ENCODE results near the gene PSMD1. TPM values are rescaled to one million over a fixed set of nuclear protein-coding genes. Genes with fewer than 3 reads are reported as not detected.
"Not testable (repeated sequence)": the region's sequence is repeated elsewhere in the genome, so short reads cannot be mapped to it uniquely, and the experiment has no call there.

PSMD1 gene
- polyA plus RNA-seq, 6 donors from 2014 or later = 36.4 to 44.5 (median 42.2) TPM

DNA sequence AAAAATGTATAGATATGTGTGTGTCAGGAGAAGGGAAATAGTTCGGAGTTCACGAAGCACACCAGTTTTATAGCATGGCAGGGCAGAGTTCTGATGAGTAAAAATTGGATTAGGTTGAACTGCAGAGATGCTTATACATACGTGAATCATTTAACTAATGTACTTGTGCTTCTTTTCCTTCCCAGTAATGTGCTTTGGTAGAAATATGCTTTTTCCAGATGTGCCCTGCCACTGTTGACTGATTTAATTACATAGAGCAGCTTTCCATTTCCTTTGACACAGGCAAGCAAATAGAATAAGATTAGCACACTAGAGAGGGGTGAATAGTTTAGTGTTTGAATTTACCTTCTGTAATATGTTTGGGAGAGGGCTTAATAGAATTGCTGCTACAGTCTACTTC is 112.8 kb downstream of the PSMD1 start:
- DNase-seq (no peak), ATAC-seq (ENCODE audit: low read depth in 2 of 2) (no peak)
- Mint-ChIP-seq H3K4me3 (no peak overlapping the region), H3K4me1 (no peaks in the 10 kb centered on the region), H3K27ac (peak overlapping the region in 2 of 6 donors; percentile 14 to 40), H3K9me3 (no peaks in the 10 kb centered on the region), H3K36me3 (peaks cover 38 to 47% of the 10 kb centered on the region in 2 donors), H3K27me3 (no peaks in the 10 kb centered on the region)

DNA sequence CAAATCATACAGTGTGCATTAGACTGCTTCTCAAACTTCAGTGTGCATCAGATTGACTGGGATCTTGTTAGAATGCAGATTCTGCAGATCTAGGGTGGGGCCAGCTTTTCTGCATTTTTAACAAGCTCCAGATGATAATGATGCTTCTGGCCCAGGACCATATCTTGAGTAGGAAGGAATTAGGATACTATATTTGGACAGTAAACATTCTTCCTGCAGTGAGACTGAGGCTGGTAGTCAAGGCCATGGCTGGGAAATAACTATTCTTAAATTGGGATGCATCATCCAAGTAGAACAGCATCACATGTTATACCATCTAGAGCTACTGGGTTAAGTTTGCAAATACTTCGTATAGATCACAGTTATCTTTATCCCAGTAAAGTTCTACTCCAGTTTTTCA is 113.4 kb downstream of the PSMD1 start:
- DNase-seq (no peak), ATAC-seq (ENCODE audit: low read depth in 2 of 2) (no peak)
- H3K4me3 Mint-ChIP-seq = no peak overlapping the region
- H3K27me3 Mint-ChIP-seq = no peaks in the 10 kb centered on the region
- no peaks in the 10 kb centered on the region for H3K4me1 Mint-ChIP-seq
- H3K36me3 Mint-ChIP-seq = peaks cover 35 to 49% of the 10 kb centered on the region in 2 donors
- peak overlapping the region in 1 of 6 donors; percentile 7 for H3K27ac Mint-ChIP-seq
- H3K9me3 Mint-ChIP-seq = no peaks in the 10 kb centered on the region

DNA sequence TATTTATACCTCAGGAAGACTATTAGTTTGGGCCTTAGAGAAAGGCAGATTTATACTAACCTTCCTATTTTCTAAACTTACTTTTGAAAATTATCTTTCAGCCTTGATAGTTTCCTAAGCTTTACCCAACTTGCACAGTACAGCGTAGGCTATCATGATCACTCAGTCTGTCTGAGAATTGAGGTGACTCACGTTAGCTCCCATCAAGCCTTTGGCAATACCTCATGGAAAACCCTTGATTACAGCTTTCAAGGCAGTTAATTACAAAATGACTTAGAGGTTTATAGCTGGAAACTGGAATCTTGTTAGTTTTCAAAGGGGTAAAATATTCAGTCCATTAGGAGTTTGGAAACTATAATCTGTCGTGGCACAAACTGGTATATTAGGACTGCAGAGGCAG is 115.4 kb downstream of the PSMD1 start:
- DNase-seq = no peak
- peaks cover 0 to 5% (median 0%) of the 10 kb centered on the region in 3 donors for H3K4me1 Mint-ChIP-seq
- H3K27me3 Mint-ChIP-seq = no peaks in the 10 kb centered on the region
- ATAC-seq (ENCODE audit: low read depth in 2 of 2) = no peak
- peaks cover 0 to under 1% (median 0%) of the 10 kb centered on the region in 7 donors for H3K9me3 Mint-ChIP-seq
- H3K4me3 Mint-ChIP-seq = no peak overlapping the region
- H3K36me3 Mint-ChIP-seq = peaks cover 22 to 49% of the 10 kb centered on the region in 2 donors
- H3K27ac Mint-ChIP-seq = no peak overlapping the region

DNA sequence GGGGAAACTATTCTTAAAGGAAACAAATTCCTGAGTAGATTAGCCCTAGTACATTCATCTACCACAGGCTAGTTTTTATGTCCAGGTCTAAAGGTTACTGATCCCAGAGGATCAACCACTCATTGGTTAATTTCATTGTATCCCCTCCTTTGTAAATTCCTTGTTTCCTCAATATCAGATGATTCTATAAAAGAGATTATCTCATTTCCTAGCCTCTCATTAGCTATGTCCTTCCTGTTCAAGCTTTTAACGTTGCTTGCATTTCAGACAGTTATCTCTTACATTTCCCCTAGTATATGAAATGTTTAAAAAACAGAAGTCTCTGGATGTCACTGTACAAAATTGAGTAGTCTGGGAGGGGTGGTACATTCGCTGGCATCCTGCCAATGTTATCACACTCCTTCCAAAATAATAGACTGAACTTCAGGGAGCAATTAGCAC is 117.6 kb downstream of the PSMD1 start:
- Mint-ChIP-seq H3K27me3 (no peaks in the 10 kb centered on the region), H3K4me1 (peaks cover 5 to 14% (median 6%) of the 10 kb centered on the region in 3 donors), H3K36me3 (peaks cover 17 to 37% of the 10 kb centered on the region in 2 donors), H3K9me3 (peaks cover 0 to 1% (median 0%) of the 10 kb centered on the region in 7 donors), H3K4me3 (no peak overlapping the region), H3K27ac (peak overlapping the region in 1 of 6 donors; percentile 58)
- no peak for ATAC-seq (ENCODE audit: low read depth in 2 of 2)
- DNase-seq = no peak

DNA sequence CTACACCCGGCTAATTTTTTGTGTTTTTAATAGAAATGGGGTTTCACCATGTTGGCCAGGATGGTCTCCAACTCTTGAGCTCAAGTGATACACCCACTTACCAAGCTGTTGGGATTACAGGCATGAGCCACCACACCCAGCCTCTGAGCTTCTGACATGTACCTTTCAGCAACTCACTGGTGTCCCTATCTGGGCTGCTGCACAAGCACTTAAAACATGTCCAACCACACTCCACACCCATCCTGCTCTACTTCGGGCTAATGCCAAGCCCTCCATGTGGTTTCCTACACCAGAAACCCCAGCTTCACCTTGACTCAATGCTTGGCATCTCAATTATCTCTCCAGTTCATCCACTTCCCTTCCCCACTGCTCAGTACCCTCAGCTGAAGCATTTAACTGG is 119.4 kb downstream of the PSMD1 start:
- Mint-ChIP-seq H3K36me3 (peaks cover 7 to 21% of the 10 kb centered on the region in 2 donors), H3K27ac (peak overlapping the region in 2 of 6 donors; percentile 7 to 16), H3K4me3 (no peak overlapping the region), H3K27me3 (no peaks in the 10 kb centered on the region), H3K9me3 (peaks cover 0 to 1% (median 0%) of the 10 kb centered on the region in 7 donors), H3K4me1 (peaks cover 14 to 21% (median 16%) of the 10 kb centered on the region in 3 donors)
- ATAC-seq (ENCODE audit: low read depth in 2 of 2) = no peak
- DNase-seq = no peak

DNA sequence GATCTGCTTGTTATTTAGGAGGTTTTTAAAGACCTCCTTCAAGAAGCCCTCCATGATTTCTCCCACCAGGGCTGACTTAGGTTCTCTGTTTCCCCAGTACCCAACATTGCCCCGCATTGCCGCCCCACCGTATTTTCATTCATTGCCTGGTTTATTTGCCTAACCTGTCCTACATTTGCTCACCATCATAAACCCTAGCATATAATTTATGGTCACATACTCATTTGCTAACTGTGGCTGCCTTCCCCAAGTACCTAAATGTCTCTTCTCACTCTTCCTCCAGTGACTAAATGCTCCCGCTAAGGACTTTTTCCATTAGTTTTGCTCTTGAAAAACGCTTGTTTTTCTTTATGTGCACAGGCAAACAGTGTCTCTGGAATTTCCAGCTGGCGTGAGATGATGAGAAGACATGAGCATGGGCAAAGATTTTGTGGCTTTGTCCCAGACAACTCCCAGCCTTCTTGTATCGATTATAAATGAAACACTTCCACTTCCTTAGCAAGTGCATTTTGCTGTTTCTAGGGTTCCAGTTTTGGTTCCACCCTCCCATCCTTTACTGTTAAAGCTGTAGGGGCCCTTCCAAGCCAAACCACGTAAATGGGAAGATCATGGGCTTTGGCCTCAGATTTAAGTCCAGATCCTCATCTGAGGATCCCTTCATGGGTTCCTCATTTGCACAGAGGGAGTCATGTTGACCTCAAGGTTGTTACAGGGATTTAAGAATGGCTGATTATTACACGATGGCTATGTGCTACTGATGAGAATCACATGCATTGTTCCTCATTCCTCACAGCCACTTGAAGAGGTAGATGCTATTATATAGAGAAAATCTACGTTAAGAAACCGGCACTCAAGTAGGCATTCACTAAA is 120.7 kb downstream of the PSMD1 start:
- no peak overlapping the region for H3K4me3 Mint-ChIP-seq
- H3K27me3 Mint-ChIP-seq = no peaks in the 10 kb centered on the region
- peaks cover 0 to 1% (median 0%) of the 10 kb centered on the region in 7 donors for H3K9me3 Mint-ChIP-seq
- no peak for ATAC-seq (ENCODE audit: low read depth in 2 of 2)
- DNase-seq = no peak
- peaks cover 4 to 17% of the 10 kb centered on the region in 2 donors for H3K36me3 Mint-ChIP-seq
- H3K27ac Mint-ChIP-seq = peak overlapping the region in 2 of 6 donors; percentile 34 to 84
- peaks cover 23 to 29% (median 25%) of the 10 kb centered on the region in 3 donors for H3K4me1 Mint-ChIP-seq

DNA sequence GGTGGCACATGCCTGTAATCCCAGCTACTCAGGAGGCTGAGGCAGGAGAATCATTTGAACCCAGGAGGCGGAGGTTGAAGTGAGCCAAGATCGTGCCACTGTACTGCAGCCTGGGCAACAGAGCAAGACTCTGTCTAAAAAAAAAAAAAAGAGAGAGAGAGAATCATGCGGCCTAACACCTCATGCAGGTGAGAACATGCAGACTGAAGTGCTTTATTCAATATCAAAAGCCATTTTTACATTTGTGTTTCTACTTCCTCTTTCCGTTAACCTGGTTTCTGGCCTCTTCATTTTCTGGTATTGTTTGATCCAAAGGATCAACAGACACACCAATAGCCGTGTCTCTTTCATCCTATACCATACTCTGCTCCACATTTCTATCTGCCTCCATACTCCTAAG is 122.1 kb downstream of the PSMD1 start:
- H3K27me3 Mint-ChIP-seq; ATAC-seq (ENCODE audit: low read depth in 2 of 2); DNase-seq; H3K4me3 Mint-ChIP-seq; H3K9me3 Mint-ChIP-seq: not testable (repeated sequence)
- peaks cover 0 to 17% of the 10 kb centered on the region in 2 donors for H3K36me3 Mint-ChIP-seq
- peak overlapping the region in 1 of 6 donors; percentile 58 for H3K27ac Mint-ChIP-seq
- peaks cover 30 to 33% (median 31%) of the 10 kb centered on the region in 3 donors for H3K4me1 Mint-ChIP-seq

DNA sequence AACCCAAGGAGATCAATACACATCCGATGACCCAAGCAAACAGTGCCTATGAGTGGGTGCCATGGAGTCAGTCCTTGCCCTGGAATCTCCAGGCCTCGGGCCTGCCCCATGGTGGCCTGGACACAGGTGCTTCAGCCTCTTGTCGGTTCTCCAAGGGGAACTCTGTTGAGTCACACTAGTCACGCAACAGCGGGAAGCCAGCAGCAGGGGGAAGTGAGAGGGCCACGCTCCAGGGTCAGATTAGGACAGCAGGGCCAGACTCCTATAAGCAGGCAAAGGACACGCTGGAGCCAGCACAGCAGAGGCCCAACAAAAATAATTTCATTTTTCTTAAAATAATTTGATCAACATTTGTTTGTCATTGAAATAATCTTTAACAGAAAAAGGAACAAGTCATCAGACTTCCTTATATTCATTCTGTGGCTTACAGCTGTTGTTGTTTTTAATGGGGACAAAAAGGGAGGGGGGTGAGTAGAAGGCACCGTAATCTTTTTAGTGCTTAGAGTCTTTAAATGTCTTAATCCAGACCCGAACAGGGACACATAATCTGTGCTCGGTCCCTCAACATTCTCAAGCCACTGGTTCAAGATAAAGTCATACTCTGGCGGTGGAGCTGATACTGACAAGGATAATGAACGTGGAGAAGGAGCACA is 125.3 kb downstream of the PSMD1 start:
- no peaks in the 10 kb centered on the region for H3K27me3 Mint-ChIP-seq
- H3K9me3 Mint-ChIP-seq = peaks cover 0 to 1% (median 0%) of the 10 kb centered on the region in 7 donors
- no peak overlapping the region for H3K4me3 Mint-ChIP-seq
- H3K27ac Mint-ChIP-seq = peak overlapping the region in 3 of 6 donors; percentile 20 to 54 (median 26)
- DNase-seq (peak; percentile 32), ATAC-seq (ENCODE audit: low read depth in 2 of 2) (peak; percentile 85)
- no peaks in the 10 kb centered on the region for H3K36me3 Mint-ChIP-seq
- H3K4me1 Mint-ChIP-seq = peaks cover 29 to 31% (median 30%) of the 10 kb centered on the region in 3 donors

DNA sequence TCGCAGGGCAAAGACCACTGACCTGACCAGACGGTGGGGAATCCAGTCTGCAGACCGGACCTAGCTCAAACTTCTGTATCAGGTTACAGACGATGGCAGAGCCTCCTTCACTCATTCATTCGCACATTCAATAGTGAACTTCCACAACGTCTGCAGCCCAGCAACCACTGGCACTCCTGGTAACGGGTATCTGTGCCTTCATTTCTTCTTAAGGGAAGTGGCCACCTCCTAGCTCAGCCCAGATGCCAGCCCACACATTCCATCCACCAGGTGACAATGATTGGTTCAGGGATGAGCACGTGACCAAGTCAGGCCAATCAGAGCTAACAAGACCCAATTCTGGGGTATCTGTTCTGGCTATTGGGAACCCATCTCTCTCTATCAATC is 125.8 kb downstream of the PSMD1 start:
- DNase-seq (no peak), ATAC-seq (ENCODE audit: low read depth in 2 of 2) (no peak)
- Mint-ChIP-seq H3K27me3 (peaks cover 0 to 3% (median 1%) of the 10 kb centered on the region in 3 donors), H3K9me3 (no peaks in the 10 kb centered on the region), H3K27ac (peak overlapping the region in 3 of 6 donors; percentile 26 to 54 (median 29)), H3K4me3 (no peak overlapping the region), H3K4me1 (peaks cover 24 to 31% (median 30%) of the 10 kb centered on the region in 3 donors), H3K36me3 (no peaks in the 10 kb centered on the region)

DNA sequence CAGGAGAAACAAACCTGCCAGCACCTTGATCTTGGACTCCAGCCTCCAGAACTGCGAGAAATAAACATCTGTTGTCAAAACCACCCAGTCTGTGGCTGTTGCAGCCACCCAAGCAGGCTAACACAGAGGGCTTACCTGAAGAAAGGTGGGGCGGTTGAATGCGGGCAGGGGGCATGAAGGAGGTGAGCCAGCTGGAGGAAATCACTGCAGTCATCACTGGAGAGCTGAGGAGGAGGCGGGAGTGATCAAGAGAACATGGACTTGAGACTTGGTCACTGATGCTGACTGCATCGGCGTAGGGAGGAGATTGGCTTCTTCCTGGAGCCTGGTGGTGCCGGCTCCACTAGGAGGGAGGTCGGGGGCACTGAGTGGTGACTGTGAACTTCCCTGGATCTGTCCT is 127.2 kb downstream of the PSMD1 start:
- Mint-ChIP-seq H3K36me3 (no peaks in the 10 kb centered on the region), H3K27me3 (peaks cover 7 to 13% (median 12%) of the 10 kb centered on the region in 3 donors), H3K4me3 (no peak overlapping the region), H3K4me1 (peaks cover 22 to 29% (median 28%) of the 10 kb centered on the region in 3 donors), H3K9me3 (no peaks in the 10 kb centered on the region), H3K27ac (no peak overlapping the region)
- DNase-seq (no peak), ATAC-seq (ENCODE audit: low read depth in 2 of 2) (no peak)

DNA sequence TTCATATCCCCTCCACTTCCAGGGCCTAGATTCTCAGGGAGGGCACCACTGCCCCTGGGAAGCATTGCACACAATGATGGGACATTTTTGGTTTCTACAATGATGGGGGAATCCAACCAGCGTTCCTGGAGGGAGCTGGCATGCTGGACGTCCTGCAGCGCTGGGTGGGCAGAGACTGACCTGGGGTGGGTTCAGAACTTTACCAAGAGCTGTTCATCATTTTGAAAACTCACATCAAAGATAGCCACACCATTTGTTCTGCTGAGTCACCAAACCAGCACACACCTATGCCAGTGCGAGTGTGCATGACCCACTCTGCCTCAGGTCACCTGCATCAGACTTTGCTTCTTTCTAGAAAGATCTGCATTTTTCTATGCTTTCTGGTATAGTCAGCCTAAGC is 127.7 kb downstream of the PSMD1 start:
- Mint-ChIP-seq H3K27me3 (peaks cover 11 to 17% (median 13%) of the 10 kb centered on the region in 3 donors), H3K4me3 (no peak overlapping the region), H3K9me3 (no peaks in the 10 kb centered on the region), H3K4me1 (peaks cover 19 to 26% (median 25%) of the 10 kb centered on the region in 3 donors), H3K27ac (no peak overlapping the region), H3K36me3 (no peaks in the 10 kb centered on the region)
- ATAC-seq (ENCODE audit: low read depth in 2 of 2) (no peak), DNase-seq (no peak)

DNA sequence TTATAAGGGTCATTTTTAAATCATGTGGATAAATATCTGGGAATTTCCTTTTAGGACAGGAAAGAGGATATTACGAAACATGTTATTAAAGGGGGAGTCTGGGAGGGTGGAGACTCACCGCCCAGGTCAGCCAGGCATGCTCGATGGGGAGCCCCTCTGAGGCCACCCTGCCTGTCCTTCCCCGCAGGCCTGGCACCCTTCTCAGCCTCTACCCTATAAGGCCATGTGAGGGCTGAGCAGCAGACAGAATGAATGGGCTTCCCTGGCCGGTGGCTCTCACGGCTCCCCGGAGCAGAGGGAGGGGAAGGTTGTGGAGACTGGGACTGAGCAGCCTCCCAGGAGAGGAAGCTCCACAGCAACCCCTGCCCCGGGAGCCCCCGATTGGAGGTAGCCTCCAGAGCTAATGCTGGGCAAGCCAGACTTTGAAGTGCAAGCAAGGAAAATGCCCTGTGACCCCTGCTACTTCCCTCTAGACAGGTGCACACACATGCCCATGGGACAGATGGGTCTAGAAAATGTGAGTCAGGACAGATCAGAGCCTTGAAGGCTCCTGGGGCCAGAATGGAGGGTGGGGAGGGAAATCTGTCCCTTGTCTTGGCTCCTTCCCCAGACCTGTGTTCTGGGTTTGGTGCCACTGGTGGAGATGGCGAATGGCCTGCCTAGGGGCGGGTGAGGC is 128.5 kb downstream of the PSMD1 start:
- DNase-seq (no peak), ATAC-seq (ENCODE audit: low read depth in 2 of 2) (no peak)
- peaks cover 0 to 2% (median 0%) of the 10 kb centered on the region in 7 donors for H3K9me3 Mint-ChIP-seq
- H3K4me3 Mint-ChIP-seq = no peak overlapping the region
- peaks cover 15 to 24% (median 19%) of the 10 kb centered on the region in 3 donors for H3K4me1 Mint-ChIP-seq
- H3K36me3 Mint-ChIP-seq = no peaks in the 10 kb centered on the region
- H3K27me3 Mint-ChIP-seq = peaks cover 17 to 26% (median 20%) of the 10 kb centered on the region in 3 donors
- peak overlapping the region in 1 of 6 donors; percentile 82 for H3K27ac Mint-ChIP-seq

DNA sequence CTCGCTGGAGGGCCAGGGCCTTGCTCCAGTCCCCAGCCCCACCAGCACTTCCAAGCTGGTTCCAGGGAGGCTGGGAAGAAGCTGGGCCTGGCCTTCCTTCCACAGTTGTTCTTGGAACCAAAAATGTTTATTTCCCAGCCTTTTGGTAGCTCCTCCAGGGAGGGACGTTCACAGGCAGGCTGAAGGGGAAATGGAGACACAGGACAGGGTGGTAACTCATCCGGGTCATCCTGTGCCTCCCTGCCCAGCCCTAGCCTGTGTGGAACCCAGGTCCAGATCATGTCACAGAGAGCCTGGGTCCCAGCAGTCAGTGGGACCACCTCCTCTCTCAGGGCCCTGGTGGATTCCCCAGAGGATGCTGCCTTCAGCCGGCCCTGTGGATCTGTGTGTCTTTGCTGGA is 129.2 kb downstream of the PSMD1 start:
- ATAC-seq (ENCODE audit: low read depth in 2 of 2) (no peak), DNase-seq (no peak)
- Mint-ChIP-seq H3K27me3 (peaks cover 17 to 30% (median 24%) of the 10 kb centered on the region in 3 donors), H3K27ac (no peak overlapping the region), H3K9me3 (peaks cover 0 to 2% (median 0%) of the 10 kb centered on the region in 7 donors), H3K4me1 (peaks cover 12 to 18% (median 16%) of the 10 kb centered on the region in 3 donors), H3K36me3 (no peaks in the 10 kb centered on the region), H3K4me3 (no peak overlapping the region)
